K562 (cell line): Measurements from ENCODE around the gene CASP7.

Source experiments
- ATF1 ChIP-seq, 2 experiments: fragments of 450-650 bp in 1 of 2; IDR thresholded peaks; 2 replicates each; pipeline ENCODE4 v1.6.1; 2016; ENCODE audit warnings: missing compliant biosample characterization in 1 of 2, missing genetic modification characterization in 1 of 2
- E2F6 ChIP-seq, 2 experiments: IDR thresholded peaks; 2 replicates each; pipeline ENCODE4 v1.6.1; 2011; ENCODE audit warnings: borderline replicate concordance in 1 of 2, control low read depth in 1 of 2, low read depth in 1 of 2, low read length in 1 of 2, mild to moderate bottlenecking in 1 of 2, mixed read lengths in 1 of 2, moderate library complexity in 1 of 2; ENCODE audit not compliant: insufficient read depth in 1 of 2, insufficient read length in 1 of 2, poor library complexity in 1 of 2, severe bottlenecking in 1 of 2; ENCODE audit errors: extremely low read depth in 1 of 2
- POLR2A ChIP-seq: fragments of 450-650 bp; conservative IDR thresholded peaks from 2 replicates; pipeline ENCODE4 v1.6.1; 2016
- ZBTB33 ChIP-seq: sonication (generic); formaldehyde crosslinking; IDR thresholded peaks from 2 replicates; pipeline ENCODE4 v1.8.1; 2023; ENCODE audit warnings: mild to moderate bottlenecking, missing genetic modification reagents
- ZNF165 ChIP-seq: fragments of 250-450 bp; sonication (Bioruptor Pico); IDR thresholded peaks from 2 replicates; pipeline ENCODE4 v1.4.0; 2020; ENCODE audit warnings: borderline replicate concordance
- ZNF785 ChIP-seq: fragments of 250-450 bp; sonication (Bioruptor Pico); IDR thresholded peaks from 2 replicates; pipeline ENCODE4 v1.4.0; 2020; ENCODE audit warnings: mild to moderate bottlenecking

GRCh38 chr10:113705344-113705652, 25.6 kb downstream of the CASP7 start:
- TF ChIP-seq ZBTB33 (no peak), POLR2A (no peak), ATF1 (CRISPR knock-in tag; IDR thresholded peaks at IDR 0.05) (no peak), ATF1 (tag; IDR thresholded peaks at IDR 0.05) (no peak), ZNF165 (CRISPR knock-in tag) (no peak), E2F6 (IDR thresholded peaks at IDR 0.05; ENCODE audit: borderline replicate concordance in 1 of 2, extremely low read depth in 1 of 2, insufficient read depth in 1 of 2, insufficient read length in 1 of 2, low read depth in 1 of 2, low read length in 1 of 2, poor library complexity in 1 of 2, severe bottlenecking in 1 of 2) (no peak), ZNF785 (CRISPR knock-in tag) (no peak)
